GM21526 (cell line): ENCODE results near the gene TMCO1.
"Not testable (repeated sequence)": the region's sequence is repeated elsewhere in the genome, so short reads cannot be mapped to it uniquely, and the experiment has no call there.

Source experiments
- ATAC-seq: cut with Tn5 transposase; IDR thresholded peaks from one replicate; pipeline ENCODE4 v1.9.1; 2021; ENCODE audit warnings: moderate library complexity; ENCODE audit not compliant: unreplicated experiment, low FRiP score

Gene TMCO1, protein sequence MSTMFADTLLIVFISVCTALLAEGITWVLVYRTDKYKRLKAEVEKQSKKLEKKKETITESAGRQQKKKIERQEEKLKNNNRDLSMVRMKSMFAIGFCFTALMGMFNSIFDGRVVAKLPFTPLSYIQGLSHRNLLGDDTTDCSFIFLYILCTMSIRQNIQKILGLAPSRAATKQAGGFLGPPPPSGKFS

DNA sequence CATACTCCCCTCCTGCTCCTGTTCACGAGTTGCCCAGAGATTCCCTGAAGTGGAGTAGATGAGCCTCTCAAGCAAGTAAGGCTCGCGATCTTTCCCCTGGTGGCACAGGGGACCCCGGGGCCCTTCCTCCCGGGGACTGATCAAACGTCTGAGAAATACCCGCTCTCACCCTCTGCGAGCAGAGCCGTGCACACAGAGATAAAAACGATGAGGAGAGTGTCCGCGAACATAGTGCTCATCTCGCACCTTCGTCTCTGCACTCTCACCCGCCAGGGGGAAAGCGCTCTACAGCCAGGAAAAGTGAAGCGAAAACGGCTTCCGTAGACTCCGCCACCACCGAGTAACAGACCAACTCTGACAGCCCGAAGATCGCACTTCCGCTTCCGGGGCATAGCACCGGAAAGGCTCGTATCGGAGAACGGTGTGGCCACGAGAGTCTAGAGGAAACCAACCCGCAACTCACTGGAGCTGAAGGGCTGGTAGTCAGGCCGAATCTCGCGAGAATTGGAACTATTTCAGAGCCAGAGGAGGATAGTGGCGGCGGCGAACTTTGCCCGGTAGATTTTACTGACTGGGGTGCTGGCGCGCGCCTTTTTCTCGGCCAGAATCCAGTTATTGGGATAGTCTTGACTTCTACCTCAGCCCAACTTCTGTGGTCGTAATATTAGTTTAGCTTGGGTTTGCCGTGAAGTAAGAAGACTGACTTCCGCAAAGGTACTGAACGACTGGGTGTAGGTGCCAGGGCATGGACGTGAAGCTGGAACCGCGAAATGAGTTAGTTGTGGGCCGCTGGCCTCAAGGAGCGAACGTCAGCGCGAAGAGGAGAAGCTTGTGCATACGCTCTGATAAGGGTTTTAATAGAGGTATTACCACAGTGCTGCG lies at the start of gene TMCO1:
TSS of gene TMCO1 (minus strand) at position 356 of the 882 bp plus-strand sequence. CDS start at position 239, 117 bp downstream.
- peak; percentile 99 for ATAC-seq

DNA sequence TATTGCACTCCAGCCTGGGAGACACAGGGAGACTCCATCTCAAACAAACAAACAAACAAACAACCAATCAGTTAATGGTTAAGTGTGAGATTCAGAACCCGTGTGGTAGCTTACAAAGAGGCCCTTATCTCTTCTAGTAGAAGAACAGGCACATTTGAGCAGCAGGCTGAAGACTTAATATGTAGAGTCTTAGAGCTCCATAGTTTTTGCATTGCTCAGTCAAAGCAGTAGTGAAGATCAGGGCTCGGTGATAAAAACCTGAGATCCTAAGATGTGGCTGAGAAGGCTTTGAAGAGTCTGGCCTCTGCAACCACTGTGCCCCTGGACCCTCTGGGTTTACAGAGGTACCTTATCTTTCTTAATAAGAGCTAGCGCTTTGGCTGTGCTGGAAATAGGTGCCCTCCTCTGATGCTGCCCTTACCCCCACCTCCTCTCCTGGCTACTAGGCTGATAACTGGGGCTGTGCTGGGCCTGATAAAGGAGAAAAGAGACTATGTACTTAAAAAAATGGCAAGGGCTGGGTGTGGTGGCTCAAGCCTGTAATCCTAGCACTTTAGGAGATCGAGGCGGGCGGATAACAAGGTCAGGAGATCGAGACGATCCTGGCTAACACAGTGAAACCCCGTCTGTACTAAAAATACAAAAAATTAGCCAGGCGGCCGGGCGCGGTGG lies 48.3 kb upstream of the TMCO1 start:
- ATAC-seq: no peak

DNA sequence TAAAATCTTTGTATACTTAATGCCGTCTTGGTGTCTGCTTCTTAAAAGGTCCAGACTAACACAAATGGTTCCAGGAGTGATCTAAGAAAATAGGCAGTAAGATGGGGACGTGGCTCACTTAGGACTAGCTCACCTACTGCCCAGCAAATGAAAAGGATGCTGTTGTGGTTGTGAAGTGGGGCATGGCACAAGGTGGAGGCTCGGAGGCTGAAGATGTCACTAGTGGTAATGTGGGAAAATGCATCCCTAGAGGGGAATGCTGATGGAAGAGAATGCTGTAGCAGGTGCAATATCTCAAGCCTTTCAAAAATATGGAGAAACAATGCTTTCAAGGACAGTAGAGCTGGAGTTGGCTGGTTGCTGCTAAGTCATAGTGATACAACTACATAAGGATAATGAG lies 47.5 kb upstream of the TMCO1 start:
- ATAC-seq: no peak

DNA sequence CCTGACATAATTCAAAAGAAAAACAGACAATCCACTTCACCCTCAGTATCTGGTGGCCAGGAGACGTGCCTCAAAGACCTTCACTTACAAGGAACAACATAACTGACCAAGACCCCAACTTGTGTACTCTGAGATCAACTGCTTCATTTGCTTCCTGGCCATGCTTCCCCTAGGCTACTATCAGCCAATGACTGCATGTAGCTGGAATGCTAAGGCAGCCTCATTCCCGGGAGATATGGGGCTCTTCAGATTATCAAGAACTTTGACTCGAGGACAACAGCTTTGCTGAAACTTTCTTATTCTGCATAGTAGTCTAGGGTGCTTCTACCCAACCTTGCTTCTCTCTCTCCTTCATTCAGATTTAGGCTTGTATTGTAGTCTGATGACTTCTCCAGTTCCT lies 47.1 kb upstream of the TMCO1 start:
- ATAC-seq: no peak

DNA sequence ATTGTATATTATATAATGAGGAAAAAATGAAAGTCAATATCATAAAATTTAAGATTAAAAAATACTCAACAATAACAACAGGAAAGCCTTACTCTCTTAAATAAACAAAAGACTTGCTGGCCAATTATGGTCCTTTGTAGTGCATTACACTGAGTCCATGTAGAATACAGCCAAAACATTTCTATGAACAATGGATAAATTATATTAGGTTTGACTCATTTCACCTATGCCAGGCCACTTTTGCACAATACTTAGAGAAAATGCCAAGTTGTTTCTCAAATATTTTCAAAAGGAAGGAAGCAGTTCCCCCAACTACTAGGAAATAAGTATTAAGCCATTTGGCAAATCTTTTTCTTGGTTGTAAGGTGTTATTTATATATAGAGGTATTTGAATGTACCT lies 38.9 kb upstream of the TMCO1 start:
- ATAC-seq: no peak

DNA sequence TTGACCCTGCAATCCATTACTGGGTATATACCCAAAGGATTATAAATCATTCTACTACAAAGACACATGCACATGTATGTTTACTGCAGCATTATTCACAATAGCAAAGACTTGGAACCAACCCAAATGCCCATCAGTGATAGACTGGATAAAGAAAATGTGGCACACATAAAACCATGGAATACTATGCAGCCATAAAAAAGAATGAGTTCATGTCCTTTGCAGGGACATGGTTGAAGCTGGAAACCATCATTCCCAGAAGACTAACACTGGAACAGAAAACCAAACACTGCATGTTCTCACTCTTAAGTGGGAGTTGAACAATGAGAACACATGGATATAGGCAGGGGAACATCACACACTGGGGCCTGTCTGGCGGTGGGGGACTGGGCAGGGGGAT lies 35.8 kb upstream of the TMCO1 start:
- not testable (repeated sequence) for ATAC-seq

DNA sequence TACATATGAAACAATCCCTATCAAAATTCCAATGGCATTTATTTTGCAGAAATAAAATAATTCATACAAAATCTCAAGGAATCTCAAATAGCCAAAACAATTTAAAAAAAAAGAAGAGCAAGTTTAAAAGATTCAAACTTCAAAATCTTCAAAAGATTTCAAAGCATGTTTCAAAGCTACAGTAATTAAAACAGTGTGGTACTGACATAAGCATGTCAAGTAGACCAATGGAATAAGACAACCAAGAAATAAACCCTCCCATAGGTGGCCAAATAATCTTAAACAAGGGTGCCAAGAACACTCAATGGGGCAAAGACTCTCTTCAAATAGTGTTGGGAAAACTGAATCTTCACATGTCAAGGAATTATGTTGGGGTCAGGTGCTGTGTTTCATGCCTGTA lies 30.7 kb upstream of the TMCO1 start:
- no peak for ATAC-seq

DNA sequence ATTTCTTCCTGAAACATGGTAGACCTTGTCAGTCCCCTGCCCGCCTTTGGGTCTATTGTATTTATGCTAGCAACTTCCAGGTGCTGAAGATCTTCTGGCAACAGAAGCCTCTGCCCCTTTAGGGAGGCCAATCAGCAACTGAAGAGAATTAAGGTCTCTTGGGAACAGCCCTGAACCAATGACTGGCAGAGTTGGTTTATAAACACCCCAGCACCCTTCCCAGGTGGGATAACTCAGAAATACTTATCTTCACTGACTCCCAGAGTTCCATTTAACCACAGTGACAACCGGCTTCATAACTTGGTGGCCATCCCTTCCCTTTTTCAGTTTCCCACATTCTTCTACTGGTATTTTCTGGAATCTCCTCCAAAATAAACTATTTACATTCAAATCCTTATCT lies 27.2 kb upstream of the TMCO1 start:
- ATAC-seq: no peak

DNA sequence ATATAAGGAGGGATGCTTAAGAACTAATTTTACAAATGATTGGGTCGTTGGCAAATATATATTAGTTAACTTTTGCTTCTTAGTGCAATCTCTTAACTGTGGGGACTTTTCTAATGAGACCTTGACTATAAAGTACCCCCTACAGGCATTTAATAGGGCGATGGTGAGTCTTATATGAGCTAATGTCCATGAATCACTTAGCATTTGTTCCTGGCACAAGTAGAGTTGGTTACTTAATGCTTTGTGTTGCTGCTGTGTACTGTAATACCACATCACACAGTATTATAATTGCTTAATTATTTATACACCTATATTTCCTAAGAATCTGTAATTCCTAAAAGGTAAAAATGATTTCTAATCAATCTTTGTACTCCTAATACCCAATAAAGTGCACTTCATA lies 25.3 kb upstream of the TMCO1 start:
- ATAC-seq: no peak

DNA sequence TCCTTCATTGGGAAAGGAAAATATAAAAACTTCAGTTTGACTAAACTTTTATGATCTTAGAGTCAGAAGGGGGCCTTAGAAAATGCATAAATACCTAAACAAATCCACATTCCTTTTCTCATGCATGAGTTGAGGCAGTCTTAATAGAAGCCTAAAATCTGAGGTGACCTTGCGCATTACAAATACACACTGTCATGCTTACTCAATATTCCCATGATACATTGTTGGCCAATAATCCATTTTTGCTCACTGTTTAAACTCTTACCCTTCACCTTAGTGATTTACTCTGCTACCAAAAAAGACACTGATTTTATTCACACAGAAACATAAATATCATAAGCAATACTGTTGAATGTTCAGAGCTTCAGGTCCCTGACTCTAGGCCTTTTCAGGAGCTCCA lies 19.1 kb upstream of the TMCO1 start:
- no peak for ATAC-seq

DNA sequence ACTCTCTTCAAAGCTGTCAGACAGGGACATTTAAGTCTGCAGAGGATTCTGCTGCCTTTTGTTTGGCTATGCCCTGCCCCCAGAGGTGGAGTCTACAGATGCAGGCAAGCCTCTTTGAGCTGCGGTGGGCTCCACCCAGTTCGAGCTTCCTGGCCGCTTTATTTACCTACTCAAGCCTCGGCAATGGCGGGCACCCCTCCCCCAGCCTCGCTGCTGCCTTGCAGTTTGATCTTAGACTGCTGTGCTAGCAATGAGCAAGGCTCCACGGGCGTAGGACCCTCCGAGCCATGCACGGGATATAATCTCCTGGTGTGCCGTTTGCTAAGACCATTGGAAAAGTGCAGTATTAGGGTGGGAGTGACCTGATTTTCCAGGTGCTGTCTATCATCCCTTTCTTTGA lies 14.9 kb upstream of the TMCO1 start:
- ATAC-seq: not testable (repeated sequence)

DNA sequence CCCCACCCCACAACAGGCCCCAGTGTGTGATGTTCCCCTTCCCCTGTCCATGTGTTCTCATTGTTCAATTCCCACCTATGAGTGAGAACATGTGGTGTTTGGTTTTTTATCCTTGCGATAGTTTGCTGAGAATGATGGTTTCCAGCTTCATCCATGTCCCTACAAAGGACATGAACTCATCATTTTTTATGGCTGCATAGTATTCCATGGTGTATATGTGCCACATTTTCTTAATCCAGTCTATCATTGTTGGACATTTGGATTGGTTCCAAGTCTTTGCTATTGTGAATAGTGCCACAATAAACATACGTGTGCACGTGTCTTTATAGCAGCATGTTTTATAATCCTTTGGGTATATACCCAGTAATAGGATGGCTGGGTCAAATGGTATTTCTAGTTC lies 9.5 kb upstream of the TMCO1 start:
- ATAC-seq: not testable (repeated sequence)

DNA sequence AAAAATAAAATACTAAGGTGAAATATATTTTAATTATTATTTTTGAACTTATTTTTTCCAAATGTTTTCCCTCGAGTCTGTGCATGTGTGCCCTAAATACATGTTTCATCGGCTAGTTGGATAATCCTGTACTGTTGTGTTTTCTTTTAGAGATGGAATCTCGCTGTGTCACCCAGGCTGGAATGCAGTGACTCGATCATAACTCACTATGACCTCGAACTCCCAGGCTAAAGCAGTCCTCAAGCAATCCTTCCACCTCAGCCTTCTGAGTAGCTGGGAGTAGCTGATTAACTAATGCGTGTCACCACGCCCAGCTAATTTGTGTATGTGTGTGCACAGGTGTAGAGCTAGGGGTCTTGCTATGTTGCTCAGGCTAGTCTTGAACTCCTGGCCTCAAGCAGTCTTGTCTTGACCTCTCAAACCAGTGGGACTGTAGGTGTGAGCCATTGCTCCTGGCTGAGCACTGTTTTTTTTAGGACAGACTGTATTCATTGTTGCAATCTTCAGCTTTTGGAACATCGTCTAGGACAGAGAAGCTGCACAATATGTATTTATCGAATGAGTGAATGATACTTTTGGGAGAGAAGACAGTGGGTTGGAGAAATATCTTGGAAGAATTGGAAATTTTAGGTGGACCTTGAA lies 4.8 kb upstream of the TMCO1 start:
- ATAC-seq: no peak

DNA sequence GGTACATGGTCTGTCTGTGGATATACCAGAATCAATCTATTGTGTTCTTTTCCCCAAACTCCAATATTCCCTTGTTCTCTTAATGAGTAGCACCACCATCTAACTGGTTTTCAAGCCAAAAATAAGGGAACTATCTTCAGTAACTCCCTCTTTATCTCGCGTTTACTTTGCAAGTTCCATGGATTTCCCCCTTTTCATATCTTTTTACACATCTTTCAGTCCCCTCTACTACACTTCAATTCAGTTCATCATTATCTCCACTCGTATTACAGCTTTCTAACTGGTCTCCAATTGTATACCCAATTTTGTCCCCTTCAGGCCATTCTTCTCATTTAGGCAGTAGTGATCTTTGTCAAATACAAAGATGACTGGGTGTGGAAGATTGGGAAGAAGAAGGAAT lies 4.1 kb upstream of the TMCO1 start:
- ATAC-seq: no peak

DNA sequence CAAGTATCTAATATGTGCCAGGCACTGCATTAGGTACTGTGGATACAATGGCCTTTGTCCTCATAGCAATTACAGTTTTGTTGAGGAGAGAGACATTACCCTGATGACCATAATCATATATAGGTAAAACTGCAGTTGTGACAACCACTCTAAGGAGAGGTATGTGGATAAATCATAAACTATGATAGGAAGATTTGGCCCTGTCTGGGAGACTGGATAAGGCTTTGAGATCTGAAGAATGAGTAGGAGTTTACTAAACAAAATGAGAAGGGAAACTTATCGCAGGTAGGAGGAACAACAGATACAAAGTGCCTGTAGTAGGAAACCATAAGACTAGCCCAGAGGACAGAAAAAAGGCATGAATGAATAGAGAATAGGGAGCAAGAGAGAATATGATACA lies 4.4 kb downstream of the TMCO1 start:
- ATAC-seq: no peak

DNA sequence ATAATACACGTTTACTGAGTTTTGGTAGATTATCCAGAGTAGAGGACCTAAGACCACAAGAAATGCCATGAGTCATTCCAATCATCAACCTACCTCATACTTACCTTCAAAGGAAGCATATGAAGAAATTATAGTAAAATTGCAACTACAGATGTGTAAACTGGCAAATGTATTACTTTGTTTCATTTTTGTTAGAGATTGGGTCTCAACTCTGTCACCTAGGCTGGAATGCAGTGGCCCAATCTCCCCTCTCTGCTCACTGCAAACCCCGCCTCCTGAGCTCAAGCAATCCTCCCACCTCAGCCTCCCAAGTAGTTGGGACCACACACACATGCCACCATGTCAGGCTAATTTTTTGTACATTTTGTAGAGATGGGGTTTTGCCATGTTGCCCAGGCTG lies 5.2 kb downstream of the TMCO1 start:
- no peak for ATAC-seq

DNA sequence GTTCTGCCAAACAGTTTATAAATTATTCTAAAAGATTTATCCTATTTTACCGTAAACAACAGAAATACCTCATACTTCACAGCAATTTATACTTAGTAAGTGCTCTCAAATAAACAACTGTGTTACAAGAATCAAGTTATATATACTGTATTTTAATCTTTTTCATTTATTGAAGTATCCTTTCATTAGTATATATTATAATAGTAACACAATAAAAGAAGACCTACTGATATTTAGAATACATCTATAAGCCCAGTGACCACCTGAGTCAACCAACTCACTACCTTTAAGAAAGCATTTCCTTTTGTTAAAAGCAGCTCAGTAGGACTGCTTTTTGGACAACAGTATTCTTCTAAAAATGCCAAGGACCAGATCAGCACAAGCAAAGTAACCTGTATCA lies 5.9 kb downstream of the TMCO1 start:
- ATAC-seq: no peak

DNA sequence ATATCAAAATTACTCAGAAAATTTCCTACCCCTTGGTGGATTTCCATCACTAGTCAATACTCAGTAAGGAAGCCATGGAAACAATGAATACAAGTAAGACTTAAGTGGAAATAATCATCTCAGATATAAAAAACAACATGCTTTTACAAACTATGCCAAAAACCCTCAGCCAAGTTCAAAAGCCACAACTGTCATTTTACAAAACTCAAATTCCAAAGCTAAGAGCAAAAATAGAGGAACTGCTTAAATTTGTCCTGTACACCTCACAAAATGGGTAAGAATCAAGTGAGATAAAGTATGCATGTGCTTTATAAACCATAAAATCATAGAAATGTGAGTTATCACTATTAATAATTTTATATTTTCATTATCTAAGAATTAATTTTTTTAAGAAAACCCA lies 9.6 kb downstream of the TMCO1 start:
- no peak for ATAC-seq

DNA sequence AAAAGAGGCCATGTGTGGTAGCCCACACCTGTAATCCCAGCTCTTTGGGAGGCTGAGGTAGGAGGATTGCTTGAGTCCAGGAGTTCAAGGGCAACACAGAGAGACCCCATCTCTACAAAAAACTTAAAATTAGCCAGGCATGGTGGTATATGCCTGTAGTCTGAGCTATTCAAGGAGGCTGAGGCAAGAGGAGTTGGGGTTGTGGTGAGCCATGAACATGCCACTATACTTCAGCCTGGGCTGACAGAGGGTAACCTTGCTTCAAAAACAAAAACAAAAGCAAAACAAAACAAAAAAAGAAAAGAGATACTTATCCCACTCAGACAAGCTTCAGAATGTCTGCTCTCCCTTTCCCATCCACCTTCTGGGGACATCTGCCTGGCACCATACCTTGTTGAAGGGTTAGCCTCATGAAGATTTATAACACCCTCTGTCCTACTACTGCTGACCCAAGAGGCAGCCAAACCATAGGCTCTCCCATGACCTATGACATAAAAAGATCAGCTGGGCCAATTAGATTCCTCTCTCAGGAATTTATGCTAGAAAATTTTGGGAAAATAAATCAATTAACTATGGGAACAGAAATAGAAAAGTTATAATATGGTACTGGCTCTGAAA lies 13.2 kb downstream of the TMCO1 start:
- ATAC-seq: no peak

DNA sequence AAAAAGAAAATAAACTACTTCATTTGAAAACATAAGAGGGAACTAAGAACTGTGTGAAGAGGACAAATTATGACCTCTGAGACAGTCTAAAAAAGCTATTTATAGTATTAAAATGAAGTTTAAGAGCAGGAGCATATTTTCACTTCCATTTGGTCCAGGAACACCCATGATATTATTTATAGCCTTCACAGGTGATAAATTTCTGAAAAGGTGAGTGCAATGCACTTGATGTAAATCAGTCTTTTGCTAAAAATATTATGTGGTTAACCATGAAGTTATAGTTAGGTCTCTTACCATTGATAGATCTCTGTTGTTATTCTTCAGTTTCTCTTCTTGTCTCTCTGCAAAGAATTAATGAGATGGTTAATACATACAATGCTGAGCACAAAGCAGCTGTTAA lies 14.7 kb downstream of the TMCO1 start:
- peak; percentile 91 for ATAC-seq

DNA sequence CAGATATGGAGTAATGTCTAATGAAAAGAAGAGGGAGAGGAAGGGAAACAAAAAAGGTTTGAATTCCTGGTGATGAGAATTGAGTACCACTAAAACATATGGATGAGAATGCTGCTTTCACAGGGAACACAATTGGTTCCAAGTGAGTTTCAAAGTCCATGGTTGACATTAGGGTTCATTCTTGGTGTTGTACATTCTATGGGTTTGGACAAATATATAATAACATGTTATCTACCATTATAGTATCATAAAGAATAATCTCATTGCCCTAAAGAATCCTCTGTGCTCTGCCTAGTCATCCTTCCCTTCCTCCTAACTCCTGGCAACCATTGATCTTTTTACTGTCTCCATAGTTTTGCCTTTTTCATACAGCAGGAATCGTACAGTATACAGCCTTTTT lies 20.1 kb downstream of the TMCO1 start:
- ATAC-seq: no peak
